Occipital lobe (tissue), 2 donors: ENCODE data around the gene VDR. TPM values are rescaled to one million over a fixed set of nuclear protein-coding genes. Genes with fewer than 3 reads are reported as not detected.

Experiments
- DNase-seq: peaks from one replicate; lab custom pipeline; 2025; lab: John Stamatoyannopoulos, UW
- total RNA-seq: library from RNA; depleted of rRNA; stranded (reverse); fragments of >200 nt; gene quantifications from one replicate; pipeline ENCODE4 v1.2.3, GENCODE V29; 2014

Gene VDR
- total RNA-seq, 1 donor from 2014 or later, result not detected

- DNase-seq, result no peak
These were observed 30.5 kb downstream of the VDR start for GRCh38 chr12:47874316-47874715.

- no peak for DNase-seq
These were observed 34.5 kb downstream of the VDR start for GRCh38 chr12:47870175-47870781.

- DNase-seq, result no peak
These were observed 36.2 kb downstream of the VDR start for GRCh38 chr12:47868552-47869031.

GRCh38 chr12:47868041-47868440 is 36.8 kb downstream of the VDR start:
- no peak for DNase-seq

- DNase-seq, result no peak
These were observed 37.3 kb downstream of the VDR start for GRCh38 chr12:47867495-47867941.

- DNase-seq, result no peak
These were observed 40.1 kb downstream of the VDR start for GRCh38 chr12:47864646-47865235.

- DNase-seq, result no peak
These were observed 40.8 kb downstream of the VDR start for GRCh38 chr12:47863985-47864384.

GRCh38 chr12:47863467-47863866 is 41.3 kb downstream of the VDR start:
- DNase-seq, result no peak

GRCh38 chr12:47862881-47863280 is 41.9 kb downstream of the VDR start:
- no peak for DNase-seq

- DNase-seq, result no peak
These were observed 42.5 kb downstream of the VDR start for GRCh38 chr12:47862167-47862750.

GRCh38 chr12:47860873-47861272 is 43.9 kb downstream of the VDR start:
- DNase-seq, result no peak

GRCh38 chr12:47860279-47860841 is 44.4 kb downstream of the VDR start:
- DNase-seq, result no peak

GRCh38 chr12:47858511-47859266 is 46.1 kb downstream of the VDR start:
- DNase-seq, result no peak

- no peak for DNase-seq
These were observed 47.8 kb downstream of the VDR start for GRCh38 chr12:47856721-47857575.

- DNase-seq, result no peak
These were observed 48.7 kb downstream of the VDR start for GRCh38 chr12:47856094-47856493.

- DNase-seq, result no peak
These were observed 49.3 kb downstream of the VDR start for GRCh38 chr12:47855502-47855901.

- DNase-seq, result no peak
These were observed 50.3 kb downstream of the VDR start for GRCh38 chr12:47854531-47854930.

GRCh38 chr12:47852096-47852571 is 52.7 kb downstream of the VDR start:
- no peak for DNase-seq

- no peak for DNase-seq
These were observed 53.4 kb downstream of the VDR start for GRCh38 chr12:47851303-47851952.
